CD4-positive, alpha-beta T cell treated with Interleukin-17A for 4 hours (primary cell): ENCODE data around the gene CALCB.
"Not testable (repeated sequence)": the region's sequence is repeated elsewhere in the genome, so short reads cannot be mapped to it uniquely, and the experiment has no call there.

Experiments
- DNase-seq: peaks from one replicate; pipeline ENCODE4 v3.0.0-alpha.2; 2020; ENCODE audit warnings: mixed read lengths

The CALCB gene, protein sequence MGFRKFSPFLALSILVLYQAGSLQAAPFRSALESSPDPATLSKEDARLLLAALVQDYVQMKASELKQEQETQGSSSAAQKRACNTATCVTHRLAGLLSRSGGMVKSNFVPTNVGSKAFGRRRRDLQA

DNA sequence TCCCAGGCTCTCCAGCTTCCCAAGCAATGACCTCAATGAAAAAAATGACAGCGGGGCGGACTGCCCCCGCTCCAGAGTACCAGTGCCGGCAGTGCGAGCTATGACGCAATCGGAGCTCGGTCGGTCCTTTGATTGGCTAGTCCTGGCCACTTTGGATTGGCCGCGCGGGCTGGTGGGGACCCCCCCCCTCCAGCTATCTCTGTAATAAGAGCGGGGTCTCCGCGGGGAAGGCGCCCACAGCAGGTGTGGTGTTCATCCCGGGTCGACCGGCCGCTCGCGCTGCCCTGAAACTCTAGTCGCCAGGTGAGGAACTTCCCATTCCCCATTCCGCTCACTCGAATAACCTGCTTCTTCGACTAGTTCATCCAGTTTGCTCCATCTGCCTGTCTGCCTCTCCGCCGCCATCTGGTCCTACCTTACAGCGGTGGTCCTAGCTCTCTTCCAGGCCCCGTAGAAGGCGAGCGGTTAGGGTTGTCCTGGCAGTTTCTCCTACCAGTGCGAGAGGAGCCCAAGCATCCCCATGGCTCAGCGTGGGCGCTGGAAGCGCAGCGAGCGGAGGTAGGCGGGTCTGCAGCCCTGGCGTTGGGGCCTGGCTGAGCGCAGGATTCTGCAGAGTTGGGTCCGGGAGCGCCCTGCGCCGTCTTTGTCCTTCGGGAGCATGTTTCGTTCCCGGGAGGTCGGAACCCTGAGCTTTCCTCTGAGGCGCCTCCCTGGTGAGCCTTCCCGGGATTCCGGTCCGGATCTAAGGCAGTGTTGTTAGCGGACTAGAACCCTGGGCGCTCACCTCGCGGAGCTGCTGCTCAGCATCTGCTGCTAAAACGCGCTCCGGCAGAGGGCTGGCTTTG is at the start of gene CALCB:
CALCB (plus strand) TSS at position 233 of the 845 bp plus-strand sequence. CDS start 1,126 bp downstream, outside the sequence.
- peak; percentile 31 for DNase-seq

GRCh38 chr11:15027011-15027410 is 46.4 kb upstream of the CALCB start:
- no peak for DNase-seq

GRCh38 chr11:15027956-15028355 is 45.4 kb upstream of the CALCB start:
- DNase-seq = no peak

GRCh38 chr11:15028379-15028778 is 45.0 kb upstream of the CALCB start:
- no peak for DNase-seq

GRCh38 chr11:15031945-15032344 is 41.4 kb upstream of the CALCB start:
- DNase-seq = not testable (repeated sequence)

DNA sequence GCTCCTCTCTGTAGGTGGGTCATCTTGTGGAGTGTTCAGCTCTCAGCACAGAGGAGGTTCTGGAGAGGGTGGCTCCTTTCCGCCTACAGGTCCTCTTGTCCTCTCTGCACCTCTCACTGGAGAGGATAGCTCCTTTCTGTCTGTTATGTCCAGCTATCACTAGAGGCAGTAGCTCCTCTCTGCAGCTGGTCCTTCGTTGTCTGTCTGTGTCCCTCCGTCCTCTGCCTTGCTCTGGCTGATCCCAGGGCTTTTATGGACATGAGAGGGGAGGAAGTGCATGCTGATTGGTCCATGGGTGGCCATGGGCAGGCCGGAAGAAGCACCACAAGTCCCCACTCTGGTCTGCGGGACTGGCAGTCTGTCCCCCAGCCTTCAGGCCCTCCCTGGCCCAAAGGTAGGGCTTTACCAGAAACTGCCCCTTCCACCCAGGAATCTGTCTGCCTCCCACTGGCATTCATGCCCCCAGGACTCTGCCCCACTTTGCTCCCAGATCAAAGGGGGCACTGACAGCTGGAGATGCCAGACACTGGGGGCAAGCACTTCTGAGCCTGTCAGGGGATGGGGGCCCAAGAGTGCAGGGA is 38.6 kb upstream of the CALCB start:
- DNase-seq = no peak

- DNase-seq = no peak
Measured at GRCh38 chr11:15035283-15035682, 38.1 kb upstream of the CALCB start.

- peak; percentile 2 for DNase-seq
Measured at GRCh38 chr11:15038963-15039362, 34.4 kb upstream of the CALCB start.

GRCh38 chr11:15045209-15045608 is 28.2 kb upstream of the CALCB start:
- no peak for DNase-seq

DNA sequence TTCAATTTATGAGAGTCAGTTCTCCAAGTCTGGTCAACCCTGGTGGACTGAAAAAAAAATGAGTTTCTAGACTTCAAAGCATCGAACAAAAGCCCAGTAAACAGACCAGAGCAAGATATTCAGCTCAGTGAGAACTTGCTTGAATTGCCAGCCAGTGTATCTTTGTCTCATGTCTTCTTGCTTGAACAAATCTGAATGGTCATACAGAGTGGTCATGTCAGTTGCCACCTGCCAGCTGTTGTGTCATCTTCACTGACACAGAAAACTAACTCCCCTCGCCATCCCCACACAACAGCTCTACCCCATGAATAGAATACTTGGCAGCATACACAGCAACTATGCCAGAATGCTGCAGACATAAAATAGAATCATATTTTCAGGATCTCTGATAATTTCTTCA is 27.5 kb upstream of the CALCB start:
- no peak for DNase-seq

- DNase-seq = not testable (repeated sequence)
Measured at GRCh38 chr11:15046673-15047072, 26.7 kb upstream of the CALCB start.

GRCh38 chr11:15048616-15049015 is 24.8 kb upstream of the CALCB start:
- no peak for DNase-seq

DNA sequence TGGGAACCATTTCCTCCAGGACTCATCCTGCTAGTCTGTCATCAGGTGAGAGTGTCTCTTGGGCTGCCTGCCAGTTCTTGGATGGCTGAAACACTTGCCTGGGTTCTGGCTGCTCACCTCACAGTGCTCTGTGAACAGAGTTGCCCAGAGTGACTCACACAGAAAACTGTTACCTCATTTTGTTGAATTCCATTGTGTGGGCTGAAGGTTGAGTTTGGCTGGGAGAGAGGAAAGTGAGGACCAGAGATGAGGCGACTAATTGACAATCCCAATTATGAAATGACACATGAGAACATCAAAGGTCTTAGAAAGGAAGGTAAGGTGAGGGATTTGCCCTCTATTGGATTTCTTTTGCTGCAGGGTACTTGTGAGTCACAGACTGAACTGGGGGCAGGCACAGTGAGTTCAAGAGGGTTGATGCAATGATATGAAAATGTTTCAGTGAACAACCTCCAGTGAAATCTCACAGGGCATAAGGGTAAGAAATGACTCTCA is 20.2 kb upstream of the CALCB start:
- no peak for DNase-seq

- DNase-seq = no peak
Measured at GRCh38 chr11:15055620-15056356, 17.6 kb upstream of the CALCB start.

DNA sequence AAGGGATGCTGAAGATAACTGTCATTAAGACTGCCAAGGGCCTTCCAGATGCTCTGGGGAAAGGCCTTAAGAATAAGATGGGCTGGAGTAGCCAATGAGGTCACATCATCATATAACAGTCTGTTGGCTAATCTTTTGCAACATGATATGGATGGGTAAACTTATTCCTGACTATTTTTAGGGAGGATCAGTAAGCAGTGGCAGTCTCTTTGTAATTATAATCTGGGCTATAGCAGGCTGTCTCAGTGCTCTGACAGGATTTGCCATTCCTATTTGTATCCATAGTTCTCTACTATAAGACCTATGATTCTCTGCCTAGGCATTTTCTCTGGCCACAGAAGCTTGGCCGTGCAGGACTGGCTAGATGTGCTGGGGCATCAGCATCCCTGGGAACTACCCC is 16.1 kb upstream of the CALCB start:
- no peak for DNase-seq

DNA sequence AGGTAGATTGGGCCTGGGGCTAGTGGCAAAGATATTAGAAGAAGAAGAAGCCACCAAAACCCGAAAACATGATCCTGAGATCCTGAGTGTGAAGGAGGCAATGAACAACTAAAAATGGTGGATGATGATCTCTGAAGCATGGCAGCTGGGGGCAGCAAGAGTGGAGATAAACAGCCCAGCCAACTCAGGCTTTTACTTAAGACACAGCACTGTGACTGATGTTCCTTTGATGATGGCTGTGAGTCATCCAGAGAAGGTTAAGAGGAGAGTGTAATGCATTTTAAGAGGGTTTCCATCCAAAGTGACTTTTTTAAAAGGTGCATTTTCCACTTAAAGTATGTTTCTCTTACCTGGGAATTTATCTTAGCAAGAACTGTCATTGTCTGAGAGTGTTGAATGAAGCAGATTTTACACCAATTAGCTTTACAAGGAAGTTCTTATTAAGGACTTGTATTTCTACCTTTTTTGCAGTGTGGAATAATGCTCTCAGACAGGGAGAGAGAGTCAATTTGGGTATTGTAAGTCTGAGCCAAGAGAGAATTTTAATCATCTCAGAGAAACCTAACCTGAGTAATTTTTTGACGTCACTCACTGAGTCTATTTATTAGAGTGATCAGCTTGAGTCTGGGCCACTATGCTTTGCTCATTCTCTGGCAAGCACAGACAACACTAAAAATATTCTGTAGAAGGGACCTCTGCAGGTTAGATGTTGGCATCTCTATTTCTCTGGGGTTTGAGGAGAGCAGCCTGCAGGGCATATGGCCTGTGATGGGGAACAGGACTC is 14.1 kb upstream of the CALCB start:
- DNase-seq = no peak

- no peak for DNase-seq
Measured at GRCh38 chr11:15062599-15062998, 10.8 kb upstream of the CALCB start.

DNA sequence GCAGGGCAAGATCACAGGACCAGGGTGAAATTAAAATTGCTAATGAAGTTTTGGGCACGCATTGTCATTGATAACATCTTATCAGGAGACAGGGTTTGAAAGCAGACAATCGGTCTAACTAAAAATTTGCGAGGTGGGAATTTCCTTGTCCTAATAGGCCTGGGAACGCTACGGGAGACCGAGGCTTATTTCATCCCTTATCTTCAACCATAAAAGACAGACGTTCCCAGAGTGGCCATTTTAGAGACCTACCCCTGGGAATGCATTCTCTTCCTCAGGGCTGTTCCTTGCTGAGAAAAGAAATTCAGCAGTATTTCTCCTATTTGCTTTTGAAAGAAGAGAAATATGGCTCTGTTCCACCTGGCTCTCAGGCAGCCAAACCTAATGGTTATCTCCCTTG is 3.6 kb upstream of the CALCB start:
- DNase-seq = not testable (repeated sequence)

DNA sequence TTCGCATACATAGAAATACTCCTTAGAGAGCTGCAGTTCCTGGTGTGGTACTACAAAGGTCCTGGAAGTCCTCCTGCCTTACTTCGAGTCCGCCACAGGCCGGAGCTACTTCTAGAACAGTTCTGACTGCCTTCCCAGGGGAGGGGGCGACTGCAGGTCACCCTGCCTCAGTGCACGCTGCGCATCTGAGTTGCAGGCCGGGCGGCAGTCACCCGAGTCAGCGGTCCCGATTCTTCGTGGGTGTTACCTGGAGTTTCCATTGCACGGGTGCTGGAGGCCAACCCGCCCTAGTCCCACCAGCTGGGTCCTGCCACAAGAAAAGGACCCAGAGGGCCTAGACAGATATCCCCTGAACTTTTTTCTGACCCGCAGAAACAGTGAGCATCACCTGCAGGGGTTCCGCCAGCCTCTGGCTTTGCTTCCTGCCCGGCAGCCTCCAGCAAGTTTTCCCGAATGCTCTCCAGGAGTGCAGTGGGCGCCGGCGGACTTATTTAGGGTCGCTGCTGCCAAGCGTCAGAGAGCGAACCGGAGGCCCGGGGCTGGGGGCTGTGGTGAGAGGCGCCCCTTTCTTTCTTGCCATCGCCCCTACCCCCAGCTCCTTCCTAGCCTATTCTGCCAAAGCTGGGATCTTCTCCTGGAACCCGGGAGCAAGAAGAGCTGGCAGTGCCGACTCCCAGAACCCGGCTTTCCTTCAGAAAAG is 1.7 kb upstream of the CALCB start:
- DNase-seq = no peak

GRCh38 chr11:15072551-15073143 is 746 bp upstream of the CALCB start:
- DNase-seq = no peak
